ENCODE data around the gene ZNF12. TPM values are rescaled to one million over a fixed set of nuclear protein-coding genes. Genes with fewer than 3 reads are reported as not detected.
"Not testable (repeated sequence)": the region's sequence is repeated elsewhere in the genome, so short reads cannot be mapped to it uniquely, and the experiment has no call there.

Gene ZNF12
- polyA plus RNA-seq: 10 to 100 TPM; 14.5 to 25.4 (median 18.4) TPM

DNA sequence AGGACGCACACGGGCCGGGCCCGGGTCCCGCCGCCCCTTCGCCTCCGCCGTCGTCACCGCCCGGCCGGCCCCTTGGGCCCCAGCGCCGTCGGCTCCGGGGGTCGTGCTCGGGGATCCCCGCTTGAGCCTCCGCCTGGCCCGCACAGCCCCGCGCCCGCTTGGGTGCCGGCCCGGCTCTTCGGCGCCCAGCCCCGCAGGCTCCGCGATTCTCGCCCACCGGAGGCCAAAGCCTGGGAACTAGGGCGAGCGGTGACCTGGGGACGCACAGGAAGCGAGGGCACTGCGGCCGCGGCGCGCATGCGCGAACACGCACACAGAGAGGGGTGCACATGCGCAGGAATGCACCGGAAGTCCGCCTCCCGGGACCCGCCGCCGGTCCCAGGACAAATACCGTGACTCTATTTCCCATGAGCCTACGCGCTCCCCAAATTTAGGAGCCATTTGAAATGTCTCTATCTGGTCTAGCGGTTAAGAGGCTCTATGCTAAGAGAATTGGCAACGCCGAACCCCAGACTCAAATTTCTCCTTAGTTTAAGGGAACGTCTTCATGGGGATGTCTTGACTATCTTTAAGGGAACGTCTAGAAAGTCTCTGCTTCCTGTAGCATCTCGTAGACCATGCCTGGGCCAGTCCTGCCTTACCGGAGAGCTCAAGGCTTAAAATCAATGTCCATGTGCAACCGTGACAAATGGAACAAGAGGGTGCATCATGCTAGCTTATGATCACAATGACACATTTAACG, at the start of gene ZNF12:
Gene ZNF12, minus strand, starts transcription at position 282 of the 742 bp plus-strand sequence. CDS start 1,774 bp downstream, outside the sequence.
- H3K36me3 Mint-ChIP-seq: peaks cover 20 to 26% (median 20%) of the 10 kb centered on the region in 3 donors
- peaks cover 42 to 47% of the 10 kb centered on the region in 2 donors for H3K4me1 Mint-ChIP-seq
- peaks cover 10 to 22% (median 13%) of the 10 kb centered on the region in 3 donors for H3K27me3 Mint-ChIP-seq (ENCODE audit: low read depth in 3 of 3)
- DNase-seq: peak; percentile 94 to 96 (median 95)
- peak within 1 kb of the TSS; percentile 89 to 95 (median 93) for H3K27ac Mint-ChIP-seq
- peaks cover 0 to 3% (median 0%) of the 10 kb centered on the region in 6 donors for H3K9me3 Mint-ChIP-seq
- peak within 1 kb of the TSS; percentile 86 to 96 (median 94) for H3K4me3 Mint-ChIP-seq

DNA sequence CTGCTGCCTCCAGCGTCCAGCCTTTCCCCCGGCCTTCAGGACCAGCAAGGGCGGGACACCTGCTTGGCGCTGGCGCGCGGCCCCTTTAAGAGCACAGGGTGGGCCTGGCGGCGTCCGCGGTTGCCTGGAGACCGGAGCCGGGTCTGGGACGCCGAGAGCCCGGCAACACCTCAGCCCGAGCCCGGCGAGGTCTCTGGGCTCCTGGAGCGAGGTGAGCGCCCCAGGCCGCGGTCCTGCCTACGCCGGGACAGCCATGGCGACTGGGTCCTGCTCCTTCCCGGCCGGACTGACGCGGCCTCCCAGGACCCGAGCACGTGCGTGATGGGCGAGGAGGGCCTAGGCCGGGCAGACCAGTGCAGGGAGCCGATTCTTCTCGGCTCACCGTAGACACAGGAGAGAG, 47.2 kb upstream of the ZNF12 start, which contains the start of gene RSPH10B2:
Gene RSPH10B2, plus strand, starts transcription at position 140 of the 400 bp plus-strand sequence. CDS start 3,575 bp downstream, outside the sequence.
- H3K4me3 Mint-ChIP-seq; H3K27ac Mint-ChIP-seq; H3K36me3 Mint-ChIP-seq; H3K9me3 Mint-ChIP-seq; DNase-seq; H3K4me1 Mint-ChIP-seq; H3K27me3 Mint-ChIP-seq (ENCODE audit: low read depth in 3 of 3): not testable (repeated sequence)

DNA sequence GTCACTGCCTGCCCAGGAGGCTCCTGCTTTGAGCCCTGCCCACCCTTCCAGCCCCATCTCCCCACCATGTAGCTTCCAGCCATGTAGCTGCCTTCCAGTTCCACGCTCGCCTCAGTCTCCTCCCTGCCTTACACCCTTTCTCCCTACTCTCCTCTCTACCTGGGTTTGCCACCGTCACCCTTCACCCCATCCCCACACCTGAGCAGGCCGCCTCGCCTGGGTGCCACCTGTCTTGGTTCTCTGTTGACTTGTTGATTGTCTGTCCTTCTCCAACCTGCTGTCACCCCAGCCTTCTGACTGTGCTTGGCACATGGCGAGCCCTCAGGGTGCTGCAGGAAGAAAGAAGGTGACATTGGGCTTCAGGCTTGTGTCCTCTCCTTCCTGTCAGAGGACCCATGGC, 43.4 kb upstream of the ZNF12 start:
- H3K27ac Mint-ChIP-seq; H3K9me3 Mint-ChIP-seq; H3K27me3 Mint-ChIP-seq (ENCODE audit: low read depth in 3 of 3): not testable (repeated sequence)

DNA sequence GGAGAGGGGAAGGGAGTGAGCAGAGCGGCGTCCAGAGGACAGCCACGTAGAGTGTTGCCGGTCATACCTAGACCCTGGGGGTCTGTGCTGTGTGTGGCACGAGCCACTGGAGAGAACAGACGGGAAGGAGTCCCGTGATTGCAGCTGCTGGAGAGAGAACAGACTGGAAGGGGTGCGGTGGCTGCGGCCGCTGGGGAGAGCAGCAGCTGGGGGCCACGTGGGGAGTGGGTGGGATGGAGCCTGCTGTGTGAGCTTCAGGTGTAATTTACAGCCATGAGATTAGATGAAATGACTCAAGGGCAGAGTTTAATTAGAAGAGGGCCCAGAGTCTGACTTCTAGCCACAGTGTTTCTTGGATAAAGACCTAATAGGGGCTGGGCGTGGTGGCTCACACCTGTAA, 42.6 kb upstream of the ZNF12 start:
- H3K36me3 Mint-ChIP-seq; H3K9me3 Mint-ChIP-seq; H3K4me1 Mint-ChIP-seq; DNase-seq; H3K27ac Mint-ChIP-seq; H3K4me3 Mint-ChIP-seq; H3K27me3 Mint-ChIP-seq (ENCODE audit: low read depth in 3 of 3): not testable (repeated sequence)

More for the DNA sequence above, 43.4 kb upstream of the ZNF12 start:
- DNase-seq, H3K4me1 Mint-ChIP-seq, H3K36me3 Mint-ChIP-seq, H3K4me3 Mint-ChIP-seq: not testable (repeated sequence)

DNA sequence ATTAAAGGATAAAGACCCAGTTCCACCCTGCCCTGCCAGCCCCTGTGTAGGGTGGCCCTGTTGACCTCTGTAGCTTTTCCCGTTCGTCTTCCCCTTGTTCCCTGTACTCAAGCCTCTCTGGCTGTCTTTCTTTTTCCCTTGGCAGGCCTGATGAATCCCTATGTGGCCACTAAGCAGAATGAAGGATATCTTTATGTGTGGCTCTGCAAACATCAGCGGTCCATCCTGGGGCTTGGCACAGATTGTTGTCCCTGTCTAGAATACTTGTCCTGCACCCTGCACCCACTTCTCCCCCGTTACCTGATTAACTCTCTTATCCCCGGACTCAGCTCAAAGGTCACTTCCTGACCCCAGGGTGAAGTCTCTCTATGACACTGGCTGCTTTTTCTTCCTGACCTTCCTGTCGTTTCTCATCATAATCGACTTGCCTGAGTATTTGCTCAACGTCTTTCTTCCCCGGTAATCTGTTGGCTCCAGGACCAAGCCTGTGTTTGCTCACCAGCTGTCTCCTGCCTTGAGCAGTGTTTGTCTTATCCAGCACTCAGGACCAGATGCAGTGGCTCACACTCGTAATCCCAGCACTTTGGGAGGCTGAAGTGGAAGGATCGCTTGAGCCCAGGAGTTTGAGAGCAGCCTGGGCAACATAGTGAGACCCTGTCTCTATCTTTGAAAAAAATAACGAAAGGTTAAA, 37.8 kb upstream of the ZNF12 start:
- not testable (repeated sequence) for H3K4me3 Mint-ChIP-seq; H3K4me1 Mint-ChIP-seq; H3K36me3 Mint-ChIP-seq; H3K9me3 Mint-ChIP-seq; DNase-seq; H3K27me3 Mint-ChIP-seq (ENCODE audit: low read depth in 3 of 3)
- peak overlapping the region in 1 of 6 donors; percentile 60 for H3K27ac Mint-ChIP-seq

DNA sequence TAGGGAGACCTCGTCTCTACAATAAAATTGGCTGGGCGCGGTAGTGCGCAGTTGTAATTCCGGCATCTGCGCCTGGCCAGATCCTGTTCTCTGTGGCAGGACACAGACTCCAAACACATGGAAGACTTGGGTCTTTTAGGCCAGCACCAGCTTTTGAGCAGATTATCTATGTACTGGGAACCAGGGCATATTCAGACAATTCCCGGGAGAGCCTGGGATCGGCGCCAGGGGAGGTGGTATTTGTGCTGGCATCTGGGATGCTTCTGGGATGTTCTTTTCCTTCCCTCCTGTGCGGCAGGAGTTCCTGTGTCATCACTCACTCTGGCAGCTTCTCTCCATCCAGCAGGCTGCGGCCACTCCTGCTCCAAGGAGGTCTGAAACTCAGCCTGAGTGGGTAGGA, 31.7 kb upstream of the ZNF12 start:
- not testable (repeated sequence) for H3K9me3 Mint-ChIP-seq; H3K27me3 Mint-ChIP-seq (ENCODE audit: low read depth in 3 of 3); H3K4me3 Mint-ChIP-seq; DNase-seq; H3K27ac Mint-ChIP-seq
- Mint-ChIP-seq H3K36me3 (peaks cover 5 to 33% (median 10%) of the 10 kb centered on the region in 3 donors), H3K4me1 (peaks cover 4 to 13% of the 10 kb centered on the region in 2 donors)

DNA sequence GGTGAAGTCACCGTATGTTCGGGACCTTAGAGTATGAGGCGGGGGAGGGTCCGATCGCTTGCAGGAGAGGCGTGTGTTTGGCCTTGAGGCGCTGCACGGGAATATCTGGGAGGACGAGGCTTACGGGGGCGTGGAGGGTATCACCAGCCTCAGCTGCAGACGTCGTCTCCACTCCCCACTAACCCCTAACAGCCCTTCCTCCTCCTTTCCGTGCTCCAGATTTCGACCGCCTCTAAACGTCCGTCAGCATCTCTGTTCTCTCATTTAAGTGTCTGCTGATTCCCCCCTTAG, 23.5 kb upstream of the ZNF12 start:
- DNase-seq: no peak
- Mint-ChIP-seq H3K4me3 (peak overlapping the region; percentile 87 to 91 (median 90)), H3K36me3 (peaks cover 0 to 20% (median 11%) of the 10 kb centered on the region in 3 donors), H3K4me1 (peaks cover 31 to 32% of the 10 kb centered on the region in 2 donors), H3K27ac (peak overlapping the region; percentile 63 to 93 (median 83)), H3K9me3 (peaks cover 0 to 2% (median 0%) of the 10 kb centered on the region in 6 donors), H3K27me3 (ENCODE audit: low read depth in 3 of 3) (peaks cover 5 to 11% (median 5%) of the 10 kb centered on the region in 3 donors)

- Mint-ChIP-seq H3K9me3 (peaks cover 0 to 2% (median 0%) of the 10 kb centered on the region in 6 donors), H3K4me1 (peaks cover 31 to 32% of the 10 kb centered on the region in 2 donors), H3K4me3 (peak overlapping the region; percentile 87 to 91 (median 90)), H3K27me3 (ENCODE audit: low read depth in 3 of 3) (peaks cover 5 to 11% (median 5%) of the 10 kb centered on the region in 3 donors), H3K36me3 (peaks cover 0 to 16% (median 8%) of the 10 kb centered on the region in 3 donors), H3K27ac (peak overlapping the region; percentile 82 to 94 (median 91))
- peak; percentile 85 to 89 (median 88) for DNase-seq
Measured at GRCh38 chr7:6729492-6730342, 23.0 kb upstream of the ZNF12 start.

DNA sequence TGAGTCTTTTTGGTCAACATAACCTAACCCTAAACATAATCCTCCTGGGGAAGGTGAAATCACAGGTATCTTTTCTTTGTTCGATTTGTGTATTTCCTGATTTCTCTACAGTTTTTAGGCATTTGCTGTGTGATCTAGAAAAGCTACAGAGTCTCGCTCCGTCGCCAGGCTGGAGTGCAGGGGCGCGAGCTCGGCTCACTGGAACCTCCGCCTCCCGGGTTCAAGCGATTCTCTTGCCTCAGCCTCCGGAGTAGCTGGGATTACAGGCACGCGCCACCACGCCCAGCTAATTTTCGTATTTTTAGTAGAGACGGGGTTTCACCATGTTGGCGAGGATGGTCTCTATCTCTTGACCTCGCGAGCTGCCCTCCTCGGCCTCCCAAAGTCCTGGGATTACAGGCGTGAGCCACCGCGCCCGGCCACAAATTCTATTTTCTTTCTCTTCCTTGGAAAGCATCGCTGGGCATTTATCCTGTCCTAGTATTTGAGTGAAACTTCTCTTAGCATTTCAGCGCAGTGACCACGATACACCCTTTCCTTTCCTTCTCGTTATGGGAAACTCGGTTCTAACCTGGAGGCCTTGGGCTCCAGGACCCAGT, 22.2 kb upstream of the ZNF12 start:
- H3K27me3 Mint-ChIP-seq (ENCODE audit: low read depth in 3 of 3): peaks cover 5 to 11% (median 5%) of the 10 kb centered on the region in 3 donors
- peaks cover 0 to 13% (median 8%) of the 10 kb centered on the region in 3 donors for H3K36me3 Mint-ChIP-seq
- H3K9me3 Mint-ChIP-seq, DNase-seq: not testable (repeated sequence)
- H3K27ac Mint-ChIP-seq: peak overlapping the region; percentile 82 to 94 (median 88)
- H3K4me1 Mint-ChIP-seq: peaks cover 31 to 32% of the 10 kb centered on the region in 2 donors
- H3K4me3 Mint-ChIP-seq: peak overlapping the region; percentile 87 to 91 (median 90)

- H3K36me3 Mint-ChIP-seq: peaks cover 0 to 4% (median 0%) of the 10 kb centered on the region in 3 donors
- no peak for DNase-seq
- H3K4me1 Mint-ChIP-seq: peaks cover 27% of the 10 kb centered on the region in 2 donors
- peak overlapping the region in 2 of 5 donors; percentile 63 to 87 for H3K4me3 Mint-ChIP-seq
- H3K9me3 Mint-ChIP-seq: peaks cover 0 to 2% (median 0%) of the 10 kb centered on the region in 6 donors
- H3K27ac Mint-ChIP-seq: no peak overlapping the region
- H3K27me3 Mint-ChIP-seq (ENCODE audit: low read depth in 3 of 3): peaks cover 5 to 11% (median 10%) of the 10 kb centered on the region in 3 donors
Measured at GRCh38 chr7:6727663-6728062, 20.9 kb upstream of the ZNF12 start.

- not testable (repeated sequence) for H3K27ac Mint-ChIP-seq, DNase-seq, H3K36me3 Mint-ChIP-seq, H3K9me3 Mint-ChIP-seq, H3K4me3 Mint-ChIP-seq
- Mint-ChIP-seq H3K27me3 (ENCODE audit: low read depth in 3 of 3) (peaks cover 7 to 14% (median 12%) of the 10 kb centered on the region in 3 donors), H3K4me1 (peaks cover 20 to 23% of the 10 kb centered on the region in 2 donors)
Measured at GRCh38 chr7:6726341-6726740, 19.6 kb upstream of the ZNF12 start.

- no peak overlapping the region for H3K27ac Mint-ChIP-seq
- no peaks in the 10 kb centered on the region for H3K36me3 Mint-ChIP-seq
- H3K4me3 Mint-ChIP-seq: no peak overlapping the region
- H3K27me3 Mint-ChIP-seq (ENCODE audit: low read depth in 3 of 3): peaks cover 8 to 15% (median 15%) of the 10 kb centered on the region in 3 donors
- H3K9me3 Mint-ChIP-seq: peaks cover 0 to 2% (median 0%) of the 10 kb centered on the region in 6 donors
- peaks cover 8 to 12% of the 10 kb centered on the region in 2 donors for H3K4me1 Mint-ChIP-seq
- DNase-seq: no peak
Measured at GRCh38 chr7:6725003-6725402, 18.3 kb upstream of the ZNF12 start.

DNA sequence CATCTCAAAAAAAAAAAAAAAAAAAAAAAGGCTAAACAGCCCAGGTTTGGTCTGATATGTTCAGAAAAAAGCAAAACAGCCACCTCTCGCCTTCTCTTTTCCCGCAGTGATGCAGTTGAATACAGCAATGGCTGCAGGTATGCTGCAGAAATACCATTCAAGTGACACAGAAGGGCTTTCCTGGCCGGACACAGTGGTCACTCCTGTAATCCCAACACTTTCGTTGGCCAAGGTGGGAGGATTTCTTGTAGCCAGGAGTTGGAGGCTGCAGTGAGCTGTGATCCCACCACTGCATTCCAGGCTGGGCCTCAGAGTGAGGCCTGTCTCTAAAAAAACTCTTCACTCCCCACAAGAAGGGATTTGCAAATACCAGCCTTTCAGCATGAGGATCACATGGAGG, 17.6 kb upstream of the ZNF12 start:
- not testable (repeated sequence) for H3K27ac Mint-ChIP-seq, DNase-seq, H3K36me3 Mint-ChIP-seq, H3K4me3 Mint-ChIP-seq, H3K9me3 Mint-ChIP-seq, H3K4me1 Mint-ChIP-seq
- H3K27me3 Mint-ChIP-seq (ENCODE audit: low read depth in 3 of 3): peaks cover 5 to 12% (median 12%) of the 10 kb centered on the region in 3 donors
